ENCODE results near the gene ACTRT3. TPM values are rescaled to one million over a fixed set of nuclear protein-coding genes. Genes with fewer than 3 reads are reported as not detected.

ACTRT3 gene
- total RNA-seq, 3 donors from 2014 or later, result 0.90 to 1.1 (median 1.0) TPM

DNA sequence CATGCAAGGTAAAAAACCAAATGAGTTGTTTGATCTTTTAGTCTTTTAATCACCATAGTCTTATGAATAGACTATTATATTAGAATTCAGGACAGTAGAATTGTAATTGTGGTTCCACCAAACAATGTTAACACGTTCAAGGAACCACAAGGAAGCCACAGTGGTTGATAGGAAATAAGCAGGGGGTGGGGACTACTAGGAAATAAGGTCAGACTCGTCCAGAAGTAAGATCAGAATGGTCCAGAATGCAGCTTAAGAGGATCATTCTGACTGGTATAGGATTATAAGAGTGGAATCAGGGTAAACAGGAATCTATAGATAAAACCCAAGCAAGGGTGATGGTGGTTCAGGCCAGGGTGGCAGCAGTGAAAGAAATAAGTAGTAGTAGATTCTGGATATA is 11.4 kb upstream of the ACTRT3 start:
- intact Hi-C loops (cut with DNase I, micrococcal nuclease), result no loop called here
- ATAC-seq, result no peak
- DNase-seq, result no peak

DNA sequence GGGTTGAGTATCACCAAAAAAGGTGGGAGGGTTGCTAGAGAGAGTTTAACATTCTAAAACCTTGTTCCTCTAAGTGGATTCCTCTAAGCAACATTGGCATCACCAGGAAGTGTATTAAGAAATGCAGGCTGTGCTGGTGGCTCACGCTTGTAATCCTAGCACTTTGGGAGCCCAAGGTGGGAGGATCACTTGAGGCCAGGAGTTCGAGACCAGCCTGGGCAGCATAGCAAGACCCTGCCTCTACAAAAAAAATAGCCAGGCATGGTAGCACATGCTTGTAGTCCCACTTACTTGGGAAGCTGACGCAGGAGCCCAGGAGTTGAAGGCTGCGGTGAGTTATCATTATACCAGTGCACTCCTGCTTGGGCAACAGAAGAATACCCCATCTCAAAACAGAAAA is 8.5 kb upstream of the ACTRT3 start:
- no peak for ATAC-seq
- H3K4me3 ChIP-seq, result no peak overlapping the region
- TF ChIP-seq, protein P1, sequence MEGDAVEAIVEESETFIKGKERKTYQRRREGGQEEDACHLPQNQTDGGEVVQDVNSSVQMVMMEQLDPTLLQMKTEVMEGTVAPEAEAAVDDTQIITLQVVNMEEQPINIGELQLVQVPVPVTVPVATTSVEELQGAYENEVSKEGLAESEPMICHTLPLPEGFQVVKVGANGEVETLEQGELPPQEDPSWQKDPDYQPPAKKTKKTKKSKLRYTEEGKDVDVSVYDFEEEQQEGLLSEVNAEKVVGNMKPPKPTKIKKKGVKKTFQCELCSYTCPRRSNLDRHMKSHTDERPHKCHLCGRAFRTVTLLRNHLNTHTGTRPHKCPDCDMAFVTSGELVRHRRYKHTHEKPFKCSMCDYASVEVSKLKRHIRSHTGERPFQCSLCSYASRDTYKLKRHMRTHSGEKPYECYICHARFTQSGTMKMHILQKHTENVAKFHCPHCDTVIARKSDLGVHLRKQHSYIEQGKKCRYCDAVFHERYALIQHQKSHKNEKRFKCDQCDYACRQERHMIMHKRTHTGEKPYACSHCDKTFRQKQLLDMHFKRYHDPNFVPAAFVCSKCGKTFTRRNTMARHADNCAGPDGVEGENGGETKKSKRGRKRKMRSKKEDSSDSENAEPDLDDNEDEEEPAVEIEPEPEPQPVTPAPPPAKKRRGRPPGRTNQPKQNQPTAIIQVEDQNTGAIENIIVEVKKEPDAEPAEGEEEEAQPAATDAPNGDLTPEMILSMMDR (IDR thresholded peaks at IDR 0.05), result no peak
- no peak for DNase-seq
- no peaks in the 10 kb centered on the region for H3K9me3 ChIP-seq
- intact Hi-C loops (cut with DNase I, micrococcal nuclease), result no loop called here
- H3K36me3 ChIP-seq (ENCODE audit: low read depth), result peaks cover 3% of the 10 kb centered on the region
- peaks cover 20% of the 10 kb centered on the region for H3K4me1 ChIP-seq (ENCODE audit: low read depth)

More for the DNA sequence above, 11.4 kb upstream of the ACTRT3 start:
- no peak overlapping the region for H3K4me3 ChIP-seq
- peaks cover 3% of the 10 kb centered on the region for H3K36me3 ChIP-seq (ENCODE audit: low read depth)
- H3K9me3 ChIP-seq, result no peaks in the 10 kb centered on the region
- H3K4me1 ChIP-seq (ENCODE audit: low read depth), result peaks cover 6% of the 10 kb centered on the region
- TF ChIP-seq, protein P1 (IDR thresholded peaks at IDR 0.05), result no peak

DNA sequence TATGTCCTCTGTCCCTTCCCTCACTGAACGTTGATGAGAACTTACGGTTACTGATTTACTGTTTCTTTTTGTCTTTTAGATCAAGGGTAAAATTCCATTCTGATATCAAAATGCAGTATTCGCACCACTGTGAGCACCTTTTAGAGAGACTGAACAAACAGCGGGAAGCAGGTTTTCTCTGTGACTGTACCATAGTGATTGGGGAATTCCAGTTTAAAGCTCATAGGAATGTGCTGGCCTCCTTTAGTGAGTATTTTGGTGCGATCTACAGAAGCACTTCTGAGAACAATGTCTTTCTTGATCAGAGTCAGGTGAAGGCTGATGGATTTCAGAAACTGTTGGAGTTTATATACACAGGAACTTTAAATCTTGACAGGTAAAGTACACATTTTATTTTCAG is 4.8 kb upstream of the ACTRT3 start:
- intact Hi-C loops (cut with DNase I, micrococcal nuclease), result no loop called here

DNA sequence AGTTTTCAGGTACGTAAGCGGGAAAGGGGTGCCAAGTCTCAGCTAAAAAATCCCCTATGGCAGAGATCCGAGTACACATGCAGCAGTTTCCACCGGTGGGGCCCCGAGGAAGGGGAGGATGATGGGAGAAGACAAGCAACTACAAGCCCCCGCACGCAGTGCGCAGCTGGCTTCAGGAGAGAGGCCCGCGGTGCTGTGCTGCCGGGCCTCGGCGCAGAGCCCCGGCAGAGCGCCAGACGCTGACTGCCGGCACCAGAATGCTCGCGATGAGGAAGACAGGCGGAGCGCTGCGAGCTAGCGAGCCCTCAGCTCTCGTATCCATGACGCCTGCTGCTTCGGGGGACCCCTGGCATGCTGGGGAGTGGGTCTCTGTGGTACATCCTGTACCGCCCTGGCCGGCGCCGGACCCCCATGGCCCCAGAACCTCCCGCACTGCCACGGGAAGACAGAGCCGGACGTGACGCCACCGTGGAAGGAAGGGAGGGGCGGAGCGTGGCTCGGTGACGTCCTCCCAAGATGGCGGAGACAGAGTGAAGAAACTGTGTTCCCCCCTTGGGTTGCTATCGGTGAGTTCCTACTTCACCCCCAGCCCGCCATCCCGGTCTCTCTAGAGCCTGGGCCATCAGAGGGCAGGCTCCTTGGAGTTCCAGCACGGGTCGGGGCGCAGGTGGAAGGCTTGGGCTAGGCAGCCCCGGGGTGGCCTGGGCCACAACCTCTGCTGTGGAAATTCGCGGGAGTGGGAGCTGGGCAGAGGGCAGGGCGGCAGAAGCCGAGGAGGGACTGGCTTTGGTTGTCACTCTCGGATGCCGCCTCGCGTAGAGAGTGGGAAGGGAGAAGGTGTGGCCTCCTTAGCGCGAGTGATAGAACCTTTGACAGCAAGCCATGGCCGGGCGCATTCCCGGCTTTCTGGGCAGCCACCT is 3.8 kb upstream of the ACTRT3 start, which contains the start of gene MYNN:
MYNN (plus strand) TSS at position 500 of the 920 bp plus-strand sequence. CDS start 900 bp downstream, outside the sequence.
- Histone ChIP-seq H3K4me3 (peak within 1 kb of the TSS; percentile 90), H3K9me3 (no peaks in the 10 kb centered on the region), H3K4me1 (ENCODE audit: low read depth) (peaks cover 20% of the 10 kb centered on the region), H3K36me3 (ENCODE audit: low read depth) (peaks cover under 1% of the 10 kb centered on the region)
- intact Hi-C loops (cut with DNase I, micrococcal nuclease), result no loop called here
- TF ChIP-seq, protein P1 (IDR thresholded peaks at IDR 0.05), result no peak
- peak; percentile 95 to 96 (median 95) for DNase-seq
- ATAC-seq, result peak; percentile 93

More for the DNA sequence above, 4.8 kb upstream of the ACTRT3 start:
- DNase-seq (no peak), ATAC-seq (no peak)
- no peak overlapping the region for H3K4me3 ChIP-seq
- no peaks in the 10 kb centered on the region for H3K9me3 ChIP-seq
- TF ChIP-seq, protein P1 (IDR thresholded peaks at IDR 0.05), result no peak
- H3K36me3 ChIP-seq (ENCODE audit: low read depth), result peaks cover 3% of the 10 kb centered on the region
- H3K4me1 ChIP-seq (ENCODE audit: low read depth), result peaks cover 20% of the 10 kb centered on the region

DNA sequence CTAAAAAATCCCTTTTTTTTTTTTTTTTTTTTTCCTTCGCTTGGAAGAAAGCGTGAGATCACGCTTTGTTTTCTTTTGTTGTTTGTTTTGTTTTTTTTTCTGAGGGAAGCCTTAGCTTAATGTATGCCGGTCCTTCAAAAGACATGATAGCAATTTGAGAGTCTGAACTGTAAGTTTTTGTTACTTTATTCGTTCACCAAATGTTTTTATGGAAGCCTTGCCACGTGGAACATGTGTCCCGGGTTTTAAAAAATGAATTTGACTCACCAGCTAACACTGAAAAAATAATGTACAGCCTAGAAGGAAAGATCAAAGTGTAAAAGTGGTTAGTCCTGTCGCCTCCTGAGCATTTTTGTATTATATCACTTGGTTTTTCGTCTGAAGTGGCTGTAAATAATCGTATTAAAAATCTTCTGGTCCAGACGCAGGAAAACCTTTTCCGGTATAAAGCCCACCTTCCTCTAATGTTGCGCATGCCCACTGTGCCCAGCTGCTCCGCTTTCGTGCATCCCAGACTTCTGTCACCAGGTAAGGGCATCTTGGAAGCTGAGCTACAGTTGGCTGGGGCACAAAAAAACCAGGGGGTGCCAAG is 3.0 kb upstream of the ACTRT3 start:
- TF ChIP-seq, protein P1 (IDR thresholded peaks at IDR 0.05), result no peak
- intact Hi-C loops (cut with DNase I, micrococcal nuclease), result no loop called here
- H3K9me3 ChIP-seq, result no peaks in the 10 kb centered on the region
- H3K4me1 ChIP-seq (ENCODE audit: low read depth), result peaks cover 20% of the 10 kb centered on the region
- H3K4me3 ChIP-seq, result peak overlapping the region; percentile 90
- peak in 2 of 3 donors; percentile 76 to 85 for DNase-seq
- H3K36me3 ChIP-seq (ENCODE audit: low read depth), result no peaks in the 10 kb centered on the region
- ATAC-seq, result peak; percentile 54
